MM.1S (cell line): ENCODE measurements around the gene RELN.

Experiments
- CTCF ChIP-seq: fragments of 300-600 bp; sonication (generic); IDR thresholded peaks from 2 replicates; pipeline ENCODE4 v1.5.1; 2016; ENCODE audit warnings: antibody characterized with exemption, low read length, mixed read lengths
- EZH2phosphoT487 ChIP-seq: fragments of 300-600 bp; sonication (generic); IDR thresholded peaks from 2 replicates; pipeline ENCODE4 v1.6.1; 2018; ENCODE audit warnings: antibody characterized with exemption, low read length

GRCh38 chr7:103651593-103652377, 337.7 kb downstream of the RELN start:
- no peak for TF ChIP-seq CTCF
- TF ChIP-seq EZH2phosphoT487, result no peak
